ENCODE results near the gene THOC7. TPM values are rescaled to one million over a fixed set of nuclear protein-coding genes. Genes with fewer than 3 reads are reported as not detected.

The THOC7 gene
- total and polyA plus RNA-seq, 2 donors (not counting 3 experiments of a cell fraction or from before 2014, with no cell fraction given) = 16.9 to 68.7 TPM

DNA sequence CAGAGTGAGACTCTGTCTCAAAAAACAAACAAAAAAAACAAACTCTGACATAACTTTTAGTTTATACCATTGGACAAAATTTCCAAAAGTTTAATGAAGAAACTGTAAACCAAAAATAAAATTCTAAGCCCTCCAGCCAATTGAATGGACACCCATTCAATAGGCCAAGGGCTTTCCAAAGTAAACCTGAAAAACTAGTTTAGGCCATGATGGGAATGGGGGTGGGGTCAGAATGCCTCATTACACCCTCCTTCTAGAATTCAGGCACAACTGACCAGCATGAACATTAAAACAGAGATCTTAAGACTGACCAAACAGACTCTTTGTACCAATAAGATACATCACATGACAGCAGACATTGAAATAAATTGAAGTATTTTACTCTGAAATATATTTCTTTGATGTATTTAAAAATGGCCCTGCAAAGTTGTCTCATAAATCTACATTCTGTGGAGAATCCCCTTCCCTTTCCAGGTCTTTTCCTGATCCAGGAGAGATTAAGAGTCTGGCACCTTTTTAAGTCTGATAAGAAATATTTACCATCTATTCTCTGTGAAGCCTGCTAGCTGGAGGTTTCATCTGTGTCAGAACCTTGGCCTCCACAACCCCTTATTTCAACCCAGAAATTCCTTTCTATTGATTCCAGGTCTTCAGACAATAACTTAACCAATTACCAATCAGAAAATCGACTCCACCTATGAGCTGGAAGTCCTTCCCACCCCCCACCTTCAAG is 15.7 kb downstream of the THOC7 start:
- FAIRE-seq = no peak
- POLR2A ChIA-PET = no interaction called here
- BruUV-seq (replicated peaks) = no TSS peak

More for the DNA sequence above, 15.7 kb downstream of the THOC7 start:
- Histone ChIP-seq H2AFZ (ENCODE audit: low read depth, low read length) (no peak overlapping the region), H3K27me3 (ENCODE audit: control insufficient read depth in 2 of 2, insufficient read depth in 2 of 2, low read length in 2 of 2) (no peaks in the 10 kb centered on the region), H3K4me2 (ENCODE audit: insufficient read depth, low read length) (no peak overlapping the region), H3K9me3 (replicated peaks; ENCODE audit: control insufficient read depth, insufficient read depth, low read length) (no peaks in the 10 kb centered on the region), H3K36me3 (ENCODE audit: control insufficient read depth in 2 of 2, extremely low read depth in 1 of 2, insufficient read depth in 2 of 2, low read length in 2 of 2) (no peaks in the 10 kb centered on the region), H3K27ac (ENCODE audit: insufficient read depth, low read depth, low read length) (no peak overlapping the region), H3K9me1 (replicated peaks; ENCODE audit: control insufficient read depth, extremely low read depth, insufficient read depth, low read length) (no peaks in the 10 kb centered on the region), H3K9ac (replicated peaks; ENCODE audit: extremely low read depth, insufficient read depth, low read length) (no peak overlapping the region), H3K4me1 (ENCODE audit: control insufficient read depth, extremely low read depth, insufficient read depth, low read length) (no peaks in the 10 kb centered on the region), H4K20me1 (replicated peaks; ENCODE audit: control insufficient read depth, extremely low read depth, insufficient read depth, low read length) (no peaks in the 10 kb centered on the region), H3K79me2 (ENCODE audit: control insufficient read depth, insufficient read depth, low read length) (peaks cover 23% of the 10 kb centered on the region), H3K4me3 (replicated peaks in 1 of 3; ENCODE audit: insufficient read depth in 1 of 3, low read depth in 1 of 3, low read length in 3 of 3) (no peak overlapping the region)
- CTCF ChIA-PET = no interaction called here
- no peak for TF ChIP-seq JUN (IDR thresholded peaks at IDR 0.05; ENCODE audit: borderline replicate concordance, insufficient read depth, insufficient read length, low read depth)
- no peak for TF ChIP-seq FOS (IDR thresholded peaks at IDR 0.05; ENCODE audit: borderline replicate concordance, insufficient read depth, low read length)
- TF ChIP-seq, protein P1, sequence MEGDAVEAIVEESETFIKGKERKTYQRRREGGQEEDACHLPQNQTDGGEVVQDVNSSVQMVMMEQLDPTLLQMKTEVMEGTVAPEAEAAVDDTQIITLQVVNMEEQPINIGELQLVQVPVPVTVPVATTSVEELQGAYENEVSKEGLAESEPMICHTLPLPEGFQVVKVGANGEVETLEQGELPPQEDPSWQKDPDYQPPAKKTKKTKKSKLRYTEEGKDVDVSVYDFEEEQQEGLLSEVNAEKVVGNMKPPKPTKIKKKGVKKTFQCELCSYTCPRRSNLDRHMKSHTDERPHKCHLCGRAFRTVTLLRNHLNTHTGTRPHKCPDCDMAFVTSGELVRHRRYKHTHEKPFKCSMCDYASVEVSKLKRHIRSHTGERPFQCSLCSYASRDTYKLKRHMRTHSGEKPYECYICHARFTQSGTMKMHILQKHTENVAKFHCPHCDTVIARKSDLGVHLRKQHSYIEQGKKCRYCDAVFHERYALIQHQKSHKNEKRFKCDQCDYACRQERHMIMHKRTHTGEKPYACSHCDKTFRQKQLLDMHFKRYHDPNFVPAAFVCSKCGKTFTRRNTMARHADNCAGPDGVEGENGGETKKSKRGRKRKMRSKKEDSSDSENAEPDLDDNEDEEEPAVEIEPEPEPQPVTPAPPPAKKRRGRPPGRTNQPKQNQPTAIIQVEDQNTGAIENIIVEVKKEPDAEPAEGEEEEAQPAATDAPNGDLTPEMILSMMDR (IDR thresholded peaks at IDR 0.05; ENCODE audit: extremely low read depth in 1 of 2, insufficient read depth in 1 of 2, low read depth in 1 of 2, low read length in 2 of 2) = no peak
- no peak for TF ChIP-seq POLR2A (IDR thresholded peaks at IDR 0.05; ENCODE audit: low read depth, low read length)
- TF ChIP-seq MYC (IDR thresholded peaks at IDR 0.05; ENCODE audit: low read depth, low read length) = no peak
- TF ChIP-seq POLR2AphosphoS5 (IDR thresholded peaks at IDR 0.05; ENCODE audit: insufficient read depth, low read depth, low read length) = no peak
- TF ChIP-seq, protein P2, sequence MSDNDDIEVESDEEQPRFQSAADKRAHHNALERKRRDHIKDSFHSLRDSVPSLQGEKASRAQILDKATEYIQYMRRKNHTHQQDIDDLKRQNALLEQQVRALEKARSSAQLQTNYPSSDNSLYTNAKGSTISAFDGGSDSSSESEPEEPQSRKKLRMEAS (IDR thresholded peaks at IDR 0.05; ENCODE audit: insufficient read depth, insufficient read length) = no peak
- no peak for TF ChIP-seq EZH2 (IDR thresholded peaks at IDR 0.05; ENCODE audit: borderline replicate concordance, low read depth, low read length, severe bottlenecking)
- no peak for DNase-seq (ENCODE audit: low read depth, low spot score)
- intact Hi-C loops (cut with micrococcal nuclease) = no loop called here
- dilution Hi-C loops (cut with MboI; ENCODE audit: extremely low pct_ligation_motif_present, low sequenced_read_pairs) = no loop called here
